GM23248 (cell line): ENCODE measurements around the gene KAT8. TPM values are rescaled to one million over a fixed set of nuclear protein-coding genes. Genes with fewer than 3 reads are reported as not detected.

Experiments used
- DNase-seq: peaks from one replicate; pipeline ENCODE4 v3.0.0-alpha.2; 2015
- H2AFZ ChIP-seq: fragments of 200-600 bp; sonication (generic); 2 replicates; pipeline ENCODE4 v1.6.1; 2016; ENCODE audit warnings: antibody characterized with exemption
- H3F3A ChIP-seq: fragments of 200-600 bp; sonication (generic); 2 replicates; pipeline ENCODE4 v1.6.1; 2016; ENCODE audit warnings: mild to moderate bottlenecking, antibody characterized with exemption, mixed run types; ENCODE audit not compliant: insufficient read depth
- H3K27ac ChIP-seq: fragments of 200-600 bp; sonication (generic); 2 replicates; pipeline ENCODE4 v1.5.1; 2016; ENCODE audit warnings: mild to moderate bottlenecking
- H3K27me3 ChIP-seq: fragments of 200-600 bp; sonication (generic); replicated peaks from 2 replicates; pipeline ENCODE4 v1.6.1; 2016; ENCODE audit warnings: mild to moderate bottlenecking; ENCODE audit not compliant: insufficient read depth
- H3K36me3 ChIP-seq: fragments of 200-600 bp; sonication (generic); 2 replicates; pipeline ENCODE4 v1.6.1; 2016; ENCODE audit warnings: low read depth, mild to moderate bottlenecking
- H3K4me1 ChIP-seq: fragments of 200-600 bp; sonication (generic); 2 replicates; pipeline ENCODE4 v1.6.1; 2016; ENCODE audit warnings: mild to moderate bottlenecking; ENCODE audit not compliant: insufficient read depth
- H3K4me2 ChIP-seq: fragments of 200-600 bp; sonication (generic); one replicate; pipeline ENCODE4 v1.6.1; 2016; ENCODE audit warnings: mild to moderate bottlenecking; ENCODE audit not compliant: unreplicated experiment
- H3K4me3 ChIP-seq: fragments of 200-600 bp; sonication (generic); 2 replicates; pipeline ENCODE4 v1.5.1; 2016; ENCODE audit warnings: mild to moderate bottlenecking
- H3K79me2 ChIP-seq: fragments of 200-600 bp; sonication (generic); 2 replicates; pipeline ENCODE4 v1.6.1; 2016; ENCODE audit warnings: mild to moderate bottlenecking; ENCODE audit not compliant: insufficient read depth
- H3K9ac ChIP-seq: fragments of 200-600 bp; sonication (generic); 2 replicates; pipeline ENCODE4 v1.6.1; 2016; ENCODE audit warnings: mild to moderate bottlenecking
- H3K9me2 ChIP-seq: fragments of 200-600 bp; sonication (generic); 2 replicates; pipeline ENCODE4 v1.6.1; 2016; ENCODE audit warnings: mixed run types, mild to moderate bottlenecking, moderate library complexity; ENCODE audit not compliant: insufficient read depth
- H3K9me3 ChIP-seq: fragments of 200-600 bp; sonication (generic); one replicate; pipeline ENCODE4 v1.6.1; 2017; ENCODE audit warnings: low read depth
- H4K20me1 ChIP-seq: fragments of 200-600 bp; sonication (generic); 2 replicates; pipeline ENCODE4 v1.6.0; 2016; ENCODE audit not compliant: insufficient read depth
- EZH2 ChIP-seq: fragments of 200-600 bp; sonication (generic); IDR thresholded peaks from 2 replicates; pipeline ENCODE4 v1.6.1; 2018; ENCODE audit warnings: antibody characterized with exemption, mild to moderate bottlenecking; ENCODE audit not compliant: insufficient read depth, poor library complexity, severe bottlenecking
- EZH2phosphoT487 ChIP-seq: fragments of 200-600 bp; sonication (generic); IDR thresholded peaks from 2 replicates; pipeline ENCODE4 v1.6.1; 2018; ENCODE audit warnings: antibody characterized with exemption, moderate library complexity, mild to moderate bottlenecking, low read depth; ENCODE audit not compliant: insufficient read depth
- WGBS, 2 experiments: methylation state at CpG; one replicate each; pipeline ENCODE4 v1.1.6; 2015 to 2017; ENCODE audit warnings: low lambda C conversion rate in 2 of 2, low coverage in 1 of 2; ENCODE audit errors: missing lambda C conversion rate in 2 of 2; 5-methylcytosine and 5-hydroxymethylcytosine counted together
- in situ Hi-C: fragments of 300-500 bp; cut with MboI; formaldehyde crosslinking; loops from 2 replicates; pipeline ENCODE4 v1.15.0; 2020
- polyA plus RNA-seq: library from polyadenylated mRNA; unstranded; fragments of >200 nt; fragmentation: Nextera tagmentation; extraction: Ambion mirVana; gene quantifications from 2 replicates; pipeline ENCODE4 v1.2.1, GENCODE V29; 2016
- total RNA-seq: library from RNA; depleted of rRNA; stranded (reverse); fragments of >200 nt; shearing (Covaris generic); gene quantifications from 2 replicates; pipeline ENCODE4 v1.2.3, GENCODE V29; 2014

KAT8 gene
- total and polyA plus RNA-seq, 2 experiments from 2014 or later: 18.4 to 50.9 TPM

- peak overlapping the region; percentile 11 for H3K4me2 ChIP-seq
- WGBS, 2 experiments: 6 to 8% methylated on average over 32 to 33 of the region's 33 CpGs
- H3K27ac ChIP-seq: 0 out of 2 replicates have a peak overlapping the region, but pooled peaks have one; percentile 8
- H3K9me3 ChIP-seq: no peaks in the 10 kb centered on the region
- peak overlapping the region; percentile 66 for H3K9ac ChIP-seq
- H4K20me1 ChIP-seq: no peaks in the 10 kb centered on the region
- DNase-seq: peak; percentile 81
- 0 out of 2 replicates have a peak, but pooled peaks cover 6% of the 10 kb centered on the region for H3K4me1 ChIP-seq
- no peaks in the 10 kb centered on the region for H3K9me2 ChIP-seq
- TF ChIP-seq EZH2 (no peak), EZH2phosphoT487 (no peak)
- H3K27me3 ChIP-seq: no peaks in the 10 kb centered on the region
- peak overlapping the region; percentile 75 for H2AFZ ChIP-seq
- H3K4me3 ChIP-seq: no peak overlapping the region
- 0 out of 2 replicates have a peak, but pooled peaks cover 5% of the 10 kb centered on the region for H3F3A ChIP-seq
- H3K79me2 ChIP-seq: peaks cover 24% of the 10 kb centered on the region
- H3K36me3 ChIP-seq: peaks cover 4% of the 10 kb centered on the region; the same call in 1 of the 2 replicates
- in situ Hi-C loops: no loop called here
Observed at GRCh38 chr16:31105677-31106213, 11.7 kb upstream of the KAT8 start.

- H3K4me1 ChIP-seq: 0 out of 2 replicates have a peak, but pooled peaks cover 6% of the 10 kb centered on the region
- no peaks in the 10 kb centered on the region for H4K20me1 ChIP-seq
- no peaks in the 10 kb centered on the region for H3K9me3 ChIP-seq
- 91 to 92% methylated on average over 28 of the region's 28 CpGs for WGBS, 2 experiments
- H3K4me3 ChIP-seq: no peak overlapping the region
- H2AFZ ChIP-seq: no peak overlapping the region
- no peaks in the 10 kb centered on the region for H3F3A ChIP-seq
- no peak overlapping the region for H3K9ac ChIP-seq
- in situ Hi-C loops: no loop called here
- no peaks in the 10 kb centered on the region for H3K9me2 ChIP-seq
- H3K27me3 ChIP-seq: no peaks in the 10 kb centered on the region
- TF ChIP-seq EZH2 (no peak), EZH2phosphoT487 (no peak)
- peaks cover 13% of the 10 kb centered on the region; the same call in 1 of the 2 replicates for H3K36me3 ChIP-seq
- no peak overlapping the region for H3K4me2 ChIP-seq
- no peak for DNase-seq
- H3K27ac ChIP-seq: no peak overlapping the region
- H3K79me2 ChIP-seq: peaks cover 24% of the 10 kb centered on the region
Observed at GRCh38 chr16:31106509-31107464, 10.7 kb upstream of the KAT8 start.

- peaks cover 24% of the 10 kb centered on the region for H3K79me2 ChIP-seq
- in situ Hi-C loops: no loop called here
- no peak overlapping the region for H3K4me3 ChIP-seq
- TF ChIP-seq EZH2: no peak
- TF ChIP-seq EZH2phosphoT487: no peak
- no peak overlapping the region for H3K27ac ChIP-seq
- peak overlapping the region; percentile 84 for H2AFZ ChIP-seq
- peak overlapping the region; percentile 51 for H3K4me2 ChIP-seq
- H3K36me3 ChIP-seq: peaks cover 16% of the 10 kb centered on the region; the same call in 1 of the 2 replicates
- no peaks in the 10 kb centered on the region for H4K20me1 ChIP-seq
- H3K9ac ChIP-seq: no peak overlapping the region
- WGBS, 2 experiments: 84 to 87% methylated on average over 6 of the region's 6 CpGs
- H3K9me2 ChIP-seq: no peaks in the 10 kb centered on the region
- H3K9me3 ChIP-seq: no peaks in the 10 kb centered on the region
- DNase-seq: no peak
- H3F3A ChIP-seq: 0 out of 2 replicates have a peak, but pooled peaks cover under 1% of the 10 kb centered on the region
- H3K27me3 ChIP-seq: no peaks in the 10 kb centered on the region
- H3K4me1 ChIP-seq: 0 out of 2 replicates have a peak, but pooled peaks cover 6% of the 10 kb centered on the region
Observed at GRCh38 chr16:31107465-31107867, 10.0 kb upstream of the KAT8 start.

- in situ Hi-C loops: no loop called here
- TF ChIP-seq EZH2phosphoT487 (no peak), EZH2 (no peak)
- H3K4me2 ChIP-seq: peak within 1 kb of the TSS; percentile 51
- peaks cover 24% of the 10 kb centered on the region for H3K79me2 ChIP-seq
- H2AFZ ChIP-seq: peak within 1 kb of the TSS; percentile 84
- H3K9ac ChIP-seq: peak within 1 kb of the TSS; percentile 90
- peaks cover 7% of the 10 kb centered on the region; the same call in 1 of the 2 replicates for H3F3A ChIP-seq
- 0 out of 2 replicates have a peak, but pooled peaks cover 6% of the 10 kb centered on the region for H3K4me1 ChIP-seq
- WGBS, 2 experiments: 4 to 6% methylated on average over 25 to 39 of the region's 68 CpGs
- 0 out of 2 replicates have a peak within 1 kb of the TSS, but pooled peaks have one; percentile 15 for H3K27ac ChIP-seq
- no peaks in the 10 kb centered on the region for H3K27me3 ChIP-seq
- H4K20me1 ChIP-seq: no peaks in the 10 kb centered on the region
- H3K9me3 ChIP-seq: no peaks in the 10 kb centered on the region
- peaks cover 16% of the 10 kb centered on the region; the same call in 1 of the 2 replicates for H3K36me3 ChIP-seq
- H3K9me2 ChIP-seq: no peaks in the 10 kb centered on the region
- peak within 1 kb of the TSS; percentile 81 for H3K4me3 ChIP-seq
- DNase-seq: peak; percentile 90
Observed at GRCh38 chr16:31108035-31108793, 9.2 kb upstream of the KAT8 start, which contains the start of gene BCKDK. Gene BCKDK (plus strand): TSS chr16:31108386. CDS start chr16:31109224, 838 bp downstream.
